Posterior cingulate gyrus (tissue), 11 donors: ENCODE data around the gene KCNQ1.

Experiments
- DNase-seq, 10 donors: peaks; one replicate each; pipeline versions ENCODE4 v3.0.0 to v3.0.0-alpha.2; 2020 to 2021; ENCODE audit warnings: mixed read lengths in 3 of 10
- intact Hi-C: fragments of 100-400 bp; cut with DNase I; formaldehyde crosslinking; loops from one replicate; pipeline ENCODE4 v1.15.1; 2023

Gene KCNQ1

DNA sequence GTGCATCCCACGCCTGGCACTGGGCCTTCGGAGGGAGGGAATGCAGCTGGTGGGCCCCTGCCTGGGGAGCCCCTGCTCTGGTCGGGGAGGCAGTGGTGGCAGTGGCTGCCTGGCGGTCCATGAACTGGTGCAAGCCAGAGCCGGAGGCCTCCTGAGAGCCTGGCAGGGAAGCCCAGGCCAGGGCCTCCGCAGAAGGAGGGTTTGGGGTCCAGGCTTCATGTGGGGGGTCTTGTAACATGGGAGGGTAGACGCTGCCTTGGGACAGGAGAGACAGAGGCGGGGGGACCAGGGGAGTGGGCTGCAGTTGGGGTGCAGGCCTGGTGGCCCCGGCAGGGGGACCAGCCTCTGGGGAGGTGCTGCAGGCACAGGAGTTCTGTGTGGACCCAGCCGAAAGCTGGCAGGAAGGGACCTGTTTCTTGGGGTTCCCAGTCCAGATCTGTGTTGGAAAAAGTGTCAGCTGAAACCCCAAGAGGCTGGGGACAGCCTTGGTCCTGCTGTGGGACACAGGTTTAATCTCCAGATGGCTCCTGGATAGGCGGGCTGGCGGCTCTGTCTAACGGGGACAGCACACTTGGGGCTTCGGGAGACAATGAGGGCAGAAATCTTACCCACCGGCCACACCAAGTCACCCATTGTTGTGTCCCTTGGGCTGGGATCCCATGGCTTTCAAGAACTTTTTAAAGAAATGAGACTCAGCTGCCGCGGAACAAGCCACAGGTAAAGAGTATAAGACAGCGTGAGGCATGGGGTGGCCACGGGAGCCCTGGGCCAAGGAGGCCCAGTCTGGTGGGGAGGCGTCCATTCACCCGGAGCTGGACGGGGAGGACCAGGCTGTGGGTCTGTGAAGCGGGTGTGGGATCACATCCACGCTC lies 73.5 kb downstream of the KCNQ1 start:
- intact Hi-C loops, result no loop called here
- peak in 8 of 10 donors; percentile 1 to 67 (median 16) for DNase-seq

DNA sequence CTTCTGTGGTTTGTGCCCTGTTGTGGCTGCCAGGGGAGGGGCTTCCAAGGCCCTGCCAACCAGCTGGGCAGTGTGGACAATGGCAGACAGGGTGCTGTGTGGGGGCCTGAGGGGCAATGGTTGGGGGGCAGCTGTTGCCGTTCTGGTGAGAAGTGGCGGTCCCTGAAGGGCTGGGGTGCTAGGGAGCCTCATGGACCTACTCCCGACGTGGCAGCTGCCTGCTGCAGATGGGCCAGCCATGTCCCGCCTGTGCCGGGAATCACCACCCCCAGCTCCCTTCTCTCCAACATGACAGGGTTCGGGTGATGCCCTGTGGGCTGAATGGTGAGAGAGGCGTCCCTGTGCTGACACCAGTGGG lies 74.2 kb downstream of the KCNQ1 start:
- DNase-seq, result peak in 7 of 10 donors; percentile 0 to 78 (median 11)
- intact Hi-C loops, result no loop called here

DNA sequence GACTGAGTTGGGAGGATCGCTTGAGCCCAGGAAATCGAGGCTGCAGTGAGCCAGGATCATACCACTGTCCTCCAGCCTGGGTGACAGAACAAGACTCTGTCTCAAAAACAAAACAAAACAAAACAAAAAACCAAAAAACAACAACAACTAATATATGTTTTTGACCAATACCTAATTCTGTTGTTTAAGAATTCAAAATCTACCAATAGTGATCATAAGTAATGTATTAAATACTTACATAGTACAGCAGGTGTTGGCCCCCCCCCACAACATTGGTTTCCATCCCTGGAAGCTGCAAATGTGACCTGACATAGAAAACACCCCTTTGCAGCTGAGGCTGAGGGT lies 74.7 kb downstream of the KCNQ1 start:
- intact Hi-C loops, result no loop called here
- peak in 1 of 10 donors; percentile 7 for DNase-seq

DNA sequence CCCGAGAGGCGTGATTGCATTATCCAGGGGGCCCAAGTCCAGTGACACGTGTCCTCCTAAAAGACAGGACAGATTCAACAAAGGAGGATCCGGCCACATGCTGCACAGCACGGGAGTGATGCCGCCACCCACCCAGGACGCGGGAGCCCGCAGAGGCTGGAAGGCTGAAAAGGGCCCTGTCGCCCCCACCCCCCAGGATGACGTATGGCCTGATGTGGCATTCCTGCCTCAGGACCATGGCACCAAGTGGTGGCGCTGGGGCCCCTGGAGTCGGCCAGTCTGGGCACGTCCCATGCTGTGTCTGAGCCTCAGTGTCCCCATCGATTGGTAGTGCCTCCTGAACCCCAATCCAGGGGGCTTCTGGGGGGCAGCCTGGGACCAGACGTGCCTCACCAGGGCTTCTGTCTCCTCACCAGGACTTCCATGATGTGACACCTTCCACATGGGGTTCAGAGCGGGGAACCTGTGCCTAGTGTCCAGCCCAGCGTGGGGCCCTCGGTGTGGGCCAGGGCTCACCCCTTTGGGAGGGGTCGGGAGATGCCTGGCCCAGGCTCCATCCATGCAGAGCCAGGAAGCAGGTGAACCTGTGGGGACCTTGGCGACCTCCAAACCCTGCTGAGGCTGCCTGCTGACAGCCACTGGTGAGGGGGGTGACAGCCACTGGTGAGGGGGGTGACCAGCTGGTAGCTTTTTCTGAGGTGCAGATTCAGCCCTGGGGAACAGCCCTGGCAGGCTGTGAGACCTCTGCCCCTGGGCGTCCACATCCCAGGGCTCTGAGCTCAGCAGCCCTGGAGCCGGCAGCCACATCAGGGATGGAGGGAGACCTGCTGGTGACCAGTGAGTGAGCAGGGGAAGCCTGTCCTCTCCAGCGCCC lies 75.3 kb downstream of the KCNQ1 start:
- DNase-seq, result peak in 9 of 10 donors; percentile 5 to 78 (median 9)
- intact Hi-C loops, result no loop called here

DNA sequence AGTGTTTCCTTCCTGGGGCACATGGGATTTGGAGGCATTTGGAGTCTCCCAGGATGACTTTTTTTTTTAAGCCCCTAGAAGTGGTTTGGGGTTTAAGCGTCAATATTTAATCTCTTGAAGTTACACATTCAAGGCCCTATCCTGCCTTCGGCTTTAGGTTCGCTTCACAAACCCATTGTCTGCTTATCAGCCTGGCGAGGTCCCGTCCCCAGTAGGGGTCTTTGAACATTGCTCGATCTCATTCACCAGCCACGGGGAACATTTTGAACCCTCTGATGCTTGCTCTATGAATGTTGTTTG lies 75.9 kb downstream of the KCNQ1 start:
- intact Hi-C loops, result no loop called here

DNA sequence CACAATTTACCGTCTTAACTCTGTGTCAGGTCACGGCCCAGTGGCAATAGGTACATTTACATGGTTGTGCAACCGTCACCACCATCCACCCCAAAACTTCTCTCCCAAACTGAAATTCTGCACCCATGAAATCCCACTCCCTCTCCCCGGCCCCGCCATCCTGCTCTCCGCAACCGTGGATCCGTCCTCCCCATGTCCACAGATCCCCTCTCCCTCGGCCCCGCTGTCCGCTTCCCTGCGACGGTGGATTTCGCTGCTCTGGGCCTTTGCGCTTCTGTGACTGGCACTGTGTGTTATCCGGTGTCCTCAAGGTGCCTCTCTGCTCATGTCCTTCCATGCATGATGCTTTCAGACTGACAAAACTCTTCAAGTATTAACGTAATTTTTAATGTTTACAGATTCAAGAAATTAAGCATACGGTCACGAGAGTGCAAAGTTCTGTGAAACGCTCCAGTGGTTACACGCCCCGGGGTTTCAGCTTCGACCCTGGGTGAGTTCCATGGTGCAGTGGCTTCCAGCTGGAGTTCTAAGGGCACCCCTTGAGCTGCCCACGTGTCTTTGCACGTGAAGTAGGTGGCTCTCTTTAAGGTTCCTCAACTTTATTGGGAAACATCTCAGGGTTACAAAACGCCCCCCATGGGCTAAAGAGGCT lies 76.4 kb downstream of the KCNQ1 start:
- intact Hi-C loops, result no loop called here
- peak in 8 of 10 donors; percentile 1 to 77 (median 16) for DNase-seq

More for the DNA sequence above, 75.9 kb downstream of the KCNQ1 start:
- peak in 3 of 10 donors; percentile 1 to 52 (median 3) for DNase-seq

DNA sequence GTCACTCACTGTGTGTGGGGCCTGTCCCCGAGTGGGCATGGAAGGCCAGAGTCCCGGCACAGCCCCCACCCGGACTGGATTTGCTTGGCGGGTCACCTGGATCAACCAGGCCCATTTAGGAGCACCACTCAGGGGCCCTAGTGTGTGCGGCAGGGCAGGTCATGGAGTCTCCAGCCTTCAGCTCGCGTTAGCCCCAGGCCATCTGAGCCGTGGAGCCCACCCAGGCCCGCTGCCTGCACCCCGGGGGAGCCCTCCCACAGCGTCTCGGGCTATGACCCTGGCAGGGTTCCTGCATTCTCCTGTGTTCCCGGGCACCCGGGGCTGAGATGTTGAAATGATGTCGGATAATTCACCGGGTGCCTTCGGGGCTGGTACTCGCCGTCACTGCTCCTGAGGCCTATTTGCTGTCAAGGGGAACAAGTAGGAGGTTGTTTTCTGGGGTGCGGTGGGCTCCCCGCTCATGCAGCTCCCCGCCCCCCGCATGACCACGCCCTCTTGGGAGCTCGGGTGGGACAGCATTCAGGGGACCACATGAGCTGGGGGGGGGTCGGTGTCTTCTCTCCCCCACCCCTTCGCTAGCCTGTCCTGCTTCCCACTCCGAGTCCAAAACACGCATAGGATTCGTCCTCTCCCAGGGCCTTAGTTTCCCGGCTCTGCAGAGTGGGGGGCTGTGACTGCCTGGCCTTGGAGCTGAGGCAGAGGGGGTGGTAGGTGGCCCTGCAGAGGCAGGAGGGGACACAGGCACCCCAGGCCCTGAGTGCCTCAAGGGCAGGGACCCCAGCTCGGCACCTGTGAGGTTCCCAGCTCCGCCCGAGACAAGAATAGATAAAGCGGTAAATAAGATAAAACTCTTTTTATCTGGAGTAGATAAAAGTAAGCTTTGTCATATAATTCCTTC lies 77.2 kb downstream of the KCNQ1 start:
- intact Hi-C loops, result no loop called here
- peak in 7 of 10 donors; percentile 0 to 72 (median 24) for DNase-seq

DNA sequence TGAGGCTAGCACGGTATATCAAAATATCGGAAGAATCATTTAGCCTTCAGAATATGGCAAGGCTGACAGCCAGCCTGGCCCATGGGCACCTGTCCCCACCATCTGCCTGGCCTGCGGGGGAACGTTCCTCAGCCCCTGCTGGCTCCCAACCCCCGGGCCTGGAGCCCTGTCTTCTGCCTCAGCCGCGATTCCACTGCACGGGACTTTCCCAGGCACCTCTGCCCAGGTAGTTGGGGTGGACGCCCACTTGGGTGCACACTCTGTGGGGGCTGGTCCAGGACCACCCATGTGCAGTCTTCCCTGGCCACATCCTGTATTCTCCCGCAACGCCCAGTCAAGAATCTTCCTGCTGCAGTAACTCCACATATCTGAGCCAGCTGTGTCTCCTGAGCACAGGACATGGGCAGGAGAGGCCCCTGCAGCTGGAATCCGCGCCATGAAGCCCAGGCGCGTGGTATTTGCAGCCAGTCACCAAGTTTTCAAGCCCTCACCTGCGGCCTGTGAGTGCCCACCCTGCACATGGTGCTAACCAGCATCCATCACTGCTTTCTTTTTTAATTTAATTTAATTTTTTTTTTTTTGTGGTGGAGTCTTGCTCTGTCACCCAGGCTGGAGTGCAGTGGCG lies 77.9 kb downstream of the KCNQ1 start:
- intact Hi-C loops, result no loop called here
- DNase-seq, result peak in 8 of 10 donors; percentile 3 to 76 (median 14)

DNA sequence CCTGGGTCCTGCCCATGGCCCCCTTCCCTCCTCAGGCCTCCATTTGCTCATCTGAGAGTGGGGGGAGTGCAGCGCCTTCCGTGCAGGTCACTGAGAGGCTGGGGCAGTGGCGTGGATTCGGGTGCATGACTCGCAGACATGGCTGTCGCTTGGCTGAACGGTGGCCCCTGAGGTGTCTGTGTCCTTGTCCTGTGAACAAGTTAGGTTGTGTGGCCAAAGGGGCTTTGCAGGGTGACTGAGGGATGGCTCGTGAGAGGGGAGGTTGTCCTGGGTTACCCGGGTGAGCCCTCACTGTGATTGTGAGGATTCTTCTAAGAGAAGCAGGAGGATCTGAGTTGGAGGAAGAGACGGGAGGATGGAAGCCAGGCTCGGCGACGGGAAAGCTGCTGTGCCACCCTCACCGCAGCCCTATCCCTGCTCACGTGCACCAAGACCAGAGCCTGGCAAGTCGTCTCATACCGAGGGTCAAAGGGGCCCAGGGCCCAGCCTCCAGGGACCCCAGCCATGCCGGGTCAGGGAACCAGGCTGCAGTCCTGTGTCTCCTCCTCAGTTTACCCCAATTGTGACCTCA lies 79.1 kb downstream of the KCNQ1 start:
- DNase-seq, result peak in 6 of 10 donors; percentile 1 to 74 (median 32)
- intact Hi-C loops, result no loop called here

DNA sequence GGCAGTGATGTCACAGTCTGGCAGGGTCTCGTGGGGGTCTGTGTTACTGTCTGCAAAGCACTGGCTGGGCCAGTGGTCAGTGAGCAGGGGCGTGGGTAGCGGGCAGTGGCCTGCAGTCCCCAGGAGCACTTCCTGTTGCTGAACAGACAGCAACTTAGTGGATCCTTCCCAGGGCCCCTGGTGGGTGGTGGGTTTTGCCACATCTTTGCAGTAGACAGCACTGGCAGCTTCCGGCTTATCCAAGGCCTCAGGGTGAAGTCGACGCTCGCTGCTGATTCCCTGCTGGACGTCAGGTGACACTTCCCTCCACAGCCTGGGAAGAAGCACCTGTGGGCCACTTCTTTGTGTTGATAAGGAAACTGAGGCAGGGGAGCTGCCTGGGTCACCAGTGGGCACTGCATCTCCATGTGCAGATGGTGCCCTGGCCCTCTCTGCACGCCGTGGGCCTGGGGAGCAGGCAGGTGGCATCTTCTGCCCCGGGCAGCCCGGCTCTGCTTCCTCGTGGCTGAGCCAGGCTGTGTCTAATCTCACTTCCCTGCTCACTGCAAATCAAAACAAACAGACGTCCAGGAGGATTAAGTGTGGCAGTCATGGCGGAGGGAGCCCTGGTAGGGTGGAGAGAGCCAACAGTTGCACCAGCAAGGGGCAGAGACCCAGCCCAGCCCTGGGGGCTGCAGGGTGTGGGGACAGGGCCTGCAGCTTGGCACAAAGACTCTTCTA lies 79.8 kb downstream of the KCNQ1 start:
- DNase-seq, result peak in 9 of 10 donors; percentile 1 to 74 (median 9)
- intact Hi-C loops, result no loop called here

DNA sequence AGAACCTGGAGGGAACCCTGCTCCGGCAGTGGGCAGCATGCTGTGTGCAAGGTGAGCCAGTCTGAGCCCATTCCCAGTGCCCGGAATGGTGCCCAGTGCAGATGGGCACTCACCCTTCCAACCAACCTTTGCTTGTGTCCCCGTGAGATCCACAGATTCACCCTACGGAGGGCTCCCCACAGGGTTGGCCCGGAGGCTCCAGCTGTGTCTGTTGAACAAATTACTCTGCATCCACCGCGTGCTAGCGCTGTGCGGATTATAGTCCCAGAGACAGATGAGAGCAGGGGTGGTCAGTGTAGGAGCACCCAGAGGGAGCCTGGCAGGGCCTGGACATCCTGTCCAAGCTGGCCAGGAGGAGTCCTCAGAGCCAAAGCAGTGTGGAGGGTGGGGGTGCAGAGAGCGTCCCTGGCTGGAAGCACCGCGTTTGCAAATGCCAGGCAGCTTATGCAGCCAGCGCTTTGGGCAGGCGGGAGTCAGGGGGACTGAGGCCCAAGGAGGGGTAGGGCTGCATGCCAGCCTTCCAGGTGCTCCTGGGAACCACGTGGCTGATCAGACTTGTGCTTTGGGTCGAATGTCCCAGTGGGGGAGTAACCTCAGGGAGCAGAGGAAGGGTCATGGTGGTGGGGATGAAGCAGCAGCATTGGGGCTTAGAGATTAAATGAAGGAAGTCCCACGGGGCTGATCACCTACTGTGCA lies 80.5 kb downstream of the KCNQ1 start:
- intact Hi-C loops, result no loop called here
- peak in 9 of 10 donors; percentile 4 to 71 (median 12) for DNase-seq

DNA sequence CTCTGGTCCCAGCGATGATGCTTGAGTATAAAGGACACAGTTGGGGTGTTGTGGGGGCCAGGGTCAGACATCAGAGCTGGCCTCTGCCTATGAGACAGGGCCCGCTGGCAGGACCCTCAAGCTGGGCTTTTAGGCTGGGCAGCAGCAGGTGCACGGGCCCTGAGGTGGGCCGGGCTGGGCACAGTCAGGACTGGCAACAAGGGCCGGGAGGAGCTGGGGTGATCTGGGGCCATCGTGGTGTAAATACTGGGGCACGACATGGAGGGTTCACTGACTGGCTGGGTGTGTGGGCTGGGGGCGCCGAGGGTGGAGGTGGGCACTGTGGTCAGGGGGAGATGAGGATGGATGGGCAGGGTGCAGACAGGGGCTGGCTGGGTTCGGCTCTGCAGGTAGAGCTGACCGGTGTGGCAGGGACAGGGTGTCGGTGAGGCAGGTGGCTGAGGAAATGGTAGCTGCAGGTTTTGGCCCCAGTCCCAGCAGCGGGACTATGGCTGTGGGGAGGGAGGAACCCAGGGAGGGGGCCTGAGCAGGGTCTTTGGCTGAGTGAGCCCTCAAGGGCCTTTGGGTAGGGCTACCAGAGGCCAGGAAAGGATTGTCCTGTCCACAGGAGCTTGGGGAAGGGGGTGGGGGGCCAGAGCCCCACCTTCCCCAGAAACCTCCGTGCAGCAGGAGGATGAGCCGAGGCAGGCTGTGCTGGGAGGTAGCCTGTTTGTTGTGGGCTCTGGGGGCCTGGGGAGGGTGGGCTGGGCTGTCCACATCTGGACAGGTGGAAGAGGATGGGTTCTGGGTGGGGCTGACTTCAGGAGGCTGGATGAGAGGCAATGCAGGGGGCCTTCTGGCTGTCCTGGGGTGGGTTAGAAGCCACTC lies 81.4 kb downstream of the KCNQ1 start:
- DNase-seq, result peak in 9 of 10 donors; percentile 3 to 76 (median 10)
- intact Hi-C loops, result no loop called here

DNA sequence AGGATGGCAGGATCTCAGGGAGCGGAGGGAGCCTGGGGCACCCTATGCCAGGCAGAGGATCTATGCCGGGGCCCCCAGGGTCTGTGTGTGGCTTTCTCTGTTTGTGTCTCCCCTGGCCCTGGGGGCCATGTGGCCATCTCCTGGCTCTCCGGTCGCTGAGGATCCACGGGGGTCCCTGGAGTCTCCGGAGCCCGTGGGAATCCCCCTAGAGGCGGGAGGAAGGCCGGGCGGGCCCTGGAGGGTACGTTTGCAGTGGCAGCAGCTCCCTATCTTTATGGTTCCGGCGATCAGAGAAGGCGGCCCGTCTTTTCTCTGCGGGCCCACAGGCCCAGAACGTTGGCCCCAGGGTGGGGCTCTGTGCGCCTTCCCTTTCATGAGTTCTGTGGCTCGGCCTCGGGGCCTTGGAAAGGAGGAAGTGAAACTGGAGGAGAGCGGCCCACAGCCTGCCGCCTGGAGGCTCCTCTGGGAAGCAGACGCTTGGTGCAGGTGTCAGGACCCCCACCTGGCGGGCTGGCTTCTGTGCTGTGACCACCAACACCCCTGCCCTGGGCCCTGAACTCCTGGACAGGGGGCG lies 82.1 kb downstream of the KCNQ1 start:
- intact Hi-C loops, result no loop called here
- peak in 9 of 10 donors; percentile 10 to 90 (median 24) for DNase-seq

DNA sequence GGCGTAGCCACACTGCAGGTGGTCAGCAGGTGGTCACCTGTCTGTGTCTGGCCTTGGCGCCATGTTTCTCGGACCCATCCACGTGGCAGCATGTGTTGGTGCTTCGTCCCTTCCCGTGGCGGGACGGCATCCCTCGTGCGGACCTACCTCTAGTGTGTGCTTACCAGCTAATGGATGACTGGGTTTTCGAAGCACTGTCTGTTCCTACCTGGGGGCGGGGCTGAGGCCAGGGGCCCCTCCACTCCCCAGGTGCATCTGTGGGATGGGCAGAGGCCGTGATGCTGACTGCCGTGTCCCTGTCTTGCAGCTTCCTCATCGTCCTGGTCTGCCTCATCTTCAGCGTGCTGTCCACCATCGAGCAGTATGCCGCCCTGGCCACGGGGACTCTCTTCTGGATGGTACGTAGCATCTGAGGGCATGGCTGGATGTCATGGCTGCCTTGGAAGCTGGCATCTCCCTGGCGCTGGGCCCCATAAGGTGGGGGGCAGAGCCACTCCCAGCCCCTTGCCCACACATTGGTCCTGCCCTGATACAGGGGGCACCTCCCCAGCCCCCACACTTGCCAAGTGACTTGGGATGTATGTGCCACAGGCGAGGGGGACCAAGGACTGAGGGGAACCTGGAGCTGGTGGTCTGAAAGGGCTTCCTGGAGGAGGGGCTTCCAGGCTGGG lies 82.9 kb downstream of the KCNQ1 start:
- peak in 8 of 10 donors; percentile 5 to 74 (median 17) for DNase-seq

DNA sequence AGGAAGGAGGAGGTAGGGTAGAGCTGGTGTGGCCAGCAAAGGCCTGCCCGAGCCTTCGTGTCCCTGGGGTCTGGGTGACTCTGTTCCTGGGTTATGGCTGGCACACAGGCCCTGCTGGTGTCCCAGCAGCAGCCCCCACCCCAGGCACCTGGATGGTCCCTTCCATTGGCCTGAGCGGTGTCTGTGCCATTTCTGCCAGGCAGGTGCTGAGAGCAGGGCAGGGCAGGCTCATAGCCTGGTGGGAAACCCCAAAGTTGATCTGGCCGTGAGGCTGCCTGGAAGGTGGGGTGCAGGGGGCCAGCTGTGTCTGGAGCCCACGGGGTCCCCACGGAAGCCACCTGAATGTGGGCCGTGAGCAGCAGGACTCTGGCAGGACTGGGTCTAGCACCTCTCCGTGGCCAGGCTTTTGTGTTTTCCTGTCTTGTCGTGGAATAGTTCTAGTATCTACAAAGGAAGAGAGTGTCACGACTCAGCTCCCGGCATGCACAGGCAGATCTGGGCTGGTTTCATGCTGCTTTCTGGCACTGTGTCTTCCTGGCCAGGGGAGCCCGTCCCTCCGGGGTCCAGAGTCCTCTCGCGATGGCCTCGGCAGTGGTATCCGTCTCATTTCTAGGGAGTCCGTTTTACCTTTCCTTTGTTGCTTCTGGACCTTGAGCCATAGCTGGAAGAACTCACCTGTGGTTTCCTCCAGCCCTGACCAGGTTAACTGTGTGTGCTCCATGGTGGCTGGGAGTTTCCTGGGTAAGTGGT lies 83.7 kb downstream of the KCNQ1 start:
- intact Hi-C loops, result no loop called here
- peak in 9 of 10 donors; percentile 3 to 77 (median 6) for DNase-seq

More for the DNA sequence above, 82.9 kb downstream of the KCNQ1 start:
- intact Hi-C loops, result no loop called here
